Dermis microvascular lymphatic vessel endothelial cell (primary cell): ENCODE measurements around the gene LRCH3. TPM values are rescaled to one million over a fixed set of nuclear protein-coding genes. Genes with fewer than 3 reads are reported as not detected.

Source experiments
- DNase-seq, 2 donors: peaks; one replicate each; pipeline versions ENCODE4 v3.0.0 to v3.0.0-alpha.2; 2010; ENCODE audit warnings: low read depth in 2 of 2
- total RNA-seq: library from RNA; depleted of rRNA; stranded (reverse); fragments of >200 nt; gene quantifications from 2 replicates; pipeline ENCODE4 v1.2.1, GENCODE V29; 2014

The LRCH3 gene
- total RNA-seq, 1 donor from 2014 or later: 60.5 TPM

GRCh38 chr3:197791892-197792647 is 1.0 kb downstream of the LRCH3 start:
- DNase-seq: peak in 1 of 2 donors; percentile 47

GRCh38 chr3:197793247-197793646 is 2.2 kb downstream of the LRCH3 start:
- DNase-seq: peak; percentile 56 to 90

- no peak for DNase-seq
Measured at GRCh38 chr3:197794115-197794514, 3.1 kb downstream of the LRCH3 start.

- DNase-seq: no peak
Measured at GRCh38 chr3:197795200-197795599, 4.1 kb downstream of the LRCH3 start.

- no peak for DNase-seq
Measured at GRCh38 chr3:197796087-197796486, 5.0 kb downstream of the LRCH3 start.

- no peak for DNase-seq
Measured at GRCh38 chr3:197798863-197799262, 7.8 kb downstream of the LRCH3 start.

DNA sequence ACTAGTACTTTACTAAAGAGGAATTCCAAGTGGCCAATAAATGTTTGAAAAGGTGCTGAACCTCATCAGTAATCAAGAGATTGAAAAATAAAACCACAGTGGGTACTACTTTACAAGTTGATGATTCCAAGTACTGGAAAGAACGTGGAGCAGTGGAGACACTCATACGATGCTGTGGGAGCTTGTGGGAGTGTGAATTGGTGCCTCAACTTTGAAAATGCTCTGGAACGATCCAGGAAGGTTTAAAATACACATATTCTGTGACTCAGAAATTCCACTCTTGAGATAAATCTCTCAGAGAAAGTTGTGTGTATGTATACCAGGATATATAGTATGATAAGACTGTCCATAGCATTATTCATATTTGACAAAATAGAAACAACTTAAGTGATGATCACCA is 9.3 kb downstream of the LRCH3 start:
- no peak for DNase-seq

DNA sequence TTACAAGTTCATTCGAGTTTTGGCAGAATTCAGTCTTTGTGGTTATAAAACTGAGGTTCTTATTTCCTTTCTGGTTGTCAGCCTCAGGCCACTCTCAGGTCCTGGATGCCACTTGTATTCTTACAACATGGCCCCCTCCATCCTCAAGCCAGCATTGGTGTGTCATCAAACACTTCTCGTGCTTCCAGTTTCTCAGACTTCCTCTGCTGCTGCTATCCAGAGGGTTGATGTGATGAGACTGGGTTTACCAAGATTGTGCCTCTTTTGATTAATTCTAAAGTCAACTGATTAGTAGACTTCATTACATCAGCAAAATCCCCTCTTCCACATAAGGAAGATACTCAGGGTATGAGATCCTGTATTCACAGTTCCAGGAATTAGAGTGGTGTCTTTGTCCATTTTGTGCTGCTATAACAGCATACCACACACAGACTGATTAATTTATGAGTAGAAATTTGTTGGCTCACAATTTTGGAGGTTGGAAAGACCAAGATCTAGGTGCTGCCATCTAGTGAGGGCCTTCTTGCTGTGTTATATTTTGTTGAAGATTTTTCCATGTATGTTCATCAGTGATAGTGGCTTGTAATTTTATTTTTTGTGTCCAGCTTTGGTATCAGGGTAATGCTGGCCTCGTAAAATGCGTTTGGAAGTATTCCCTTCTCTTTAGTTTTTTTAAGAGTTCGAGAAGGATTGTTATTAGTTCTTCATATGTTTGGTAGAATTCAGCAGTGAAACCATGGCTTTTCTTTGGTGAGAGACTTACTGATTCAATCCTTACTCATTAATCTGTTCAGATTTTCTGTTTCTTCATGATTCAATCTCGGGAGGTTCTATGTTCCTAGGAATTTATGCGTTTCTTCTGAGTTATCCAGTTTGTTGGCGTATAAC is 11.1 kb downstream of the LRCH3 start:
- peak in 1 of 2 donors; percentile 48 for DNase-seq

DNA sequence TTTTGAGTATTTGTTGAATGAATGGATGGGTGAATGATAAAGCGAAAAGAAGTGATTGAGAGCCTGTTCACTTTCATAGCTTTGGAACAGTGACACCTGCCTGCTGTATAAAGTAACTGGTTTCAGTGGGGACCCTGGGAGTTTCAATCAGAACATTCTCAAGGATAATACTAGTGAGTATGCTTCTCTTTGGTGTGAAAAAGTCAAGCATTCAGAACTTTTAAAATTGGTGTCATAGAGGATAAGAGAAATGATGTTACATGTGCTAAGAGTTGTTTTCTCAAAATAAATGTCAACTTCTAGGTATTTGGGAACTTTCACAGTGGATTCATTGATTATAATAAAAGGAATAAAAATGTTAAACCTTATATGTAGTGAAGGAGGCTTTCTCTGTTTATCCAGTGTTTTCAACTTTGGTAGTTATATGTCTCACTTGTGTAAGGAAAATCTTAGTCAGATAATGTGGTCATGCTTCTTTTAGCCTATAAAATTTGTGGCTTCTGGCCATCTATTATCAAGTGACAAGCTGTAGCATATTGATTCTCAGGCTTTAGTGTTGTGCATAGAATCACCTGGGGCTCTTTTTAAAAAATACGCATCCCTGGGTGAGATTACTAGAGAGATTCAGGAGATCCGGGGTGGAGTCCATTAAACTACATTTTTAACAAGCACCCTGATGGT is 11.9 kb downstream of the LRCH3 start:
- DNase-seq: peak in 1 of 2 donors; percentile 30

DNA sequence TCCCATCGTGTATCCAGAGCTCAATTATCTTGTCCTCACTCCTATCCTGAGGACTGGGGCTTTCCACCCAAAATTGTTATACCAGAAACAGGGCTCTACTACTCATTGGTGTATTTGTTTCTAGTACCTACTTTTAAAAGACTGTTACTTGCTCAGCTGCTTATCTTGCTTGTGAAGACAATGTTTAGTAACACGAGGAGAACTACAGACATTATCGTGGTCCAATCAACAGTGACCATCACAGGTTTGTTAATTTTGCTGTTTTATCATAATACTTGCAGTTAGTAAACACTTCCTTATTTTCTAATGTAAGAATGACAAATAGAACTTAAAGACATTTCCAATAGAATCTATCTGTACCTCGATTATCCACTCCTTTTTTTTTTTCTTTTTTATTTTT is 13.5 kb downstream of the LRCH3 start:
- DNase-seq: no peak

DNA sequence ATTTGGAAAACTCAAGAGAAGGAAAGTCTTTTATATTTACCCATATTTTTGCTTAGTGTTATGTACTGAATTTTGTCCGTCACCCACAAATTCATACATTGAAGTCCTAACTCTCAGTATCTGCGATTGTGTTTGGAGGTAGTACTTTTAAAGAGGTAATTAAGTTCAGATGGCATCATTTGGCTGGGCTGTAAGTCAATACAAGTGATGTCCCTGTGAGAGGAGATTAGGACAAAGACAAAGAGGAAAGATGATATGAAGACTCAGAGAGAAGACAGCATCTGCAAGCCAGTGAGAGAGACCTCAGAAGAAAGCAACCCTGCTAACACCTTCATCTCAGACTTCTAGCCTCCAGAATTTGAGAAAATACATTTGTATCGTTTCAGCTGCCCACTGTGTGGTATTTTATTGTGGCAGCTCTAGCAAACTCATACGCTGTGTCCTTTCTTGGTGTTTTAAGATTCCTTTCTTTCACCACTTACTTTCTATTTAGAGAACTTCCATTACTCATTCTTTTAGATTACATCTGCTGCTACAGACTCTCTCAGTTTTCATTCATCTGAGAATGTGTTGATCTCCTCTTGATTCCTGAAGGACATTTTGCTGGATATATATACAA is 17.0 kb downstream of the LRCH3 start:
- DNase-seq: no peak

DNA sequence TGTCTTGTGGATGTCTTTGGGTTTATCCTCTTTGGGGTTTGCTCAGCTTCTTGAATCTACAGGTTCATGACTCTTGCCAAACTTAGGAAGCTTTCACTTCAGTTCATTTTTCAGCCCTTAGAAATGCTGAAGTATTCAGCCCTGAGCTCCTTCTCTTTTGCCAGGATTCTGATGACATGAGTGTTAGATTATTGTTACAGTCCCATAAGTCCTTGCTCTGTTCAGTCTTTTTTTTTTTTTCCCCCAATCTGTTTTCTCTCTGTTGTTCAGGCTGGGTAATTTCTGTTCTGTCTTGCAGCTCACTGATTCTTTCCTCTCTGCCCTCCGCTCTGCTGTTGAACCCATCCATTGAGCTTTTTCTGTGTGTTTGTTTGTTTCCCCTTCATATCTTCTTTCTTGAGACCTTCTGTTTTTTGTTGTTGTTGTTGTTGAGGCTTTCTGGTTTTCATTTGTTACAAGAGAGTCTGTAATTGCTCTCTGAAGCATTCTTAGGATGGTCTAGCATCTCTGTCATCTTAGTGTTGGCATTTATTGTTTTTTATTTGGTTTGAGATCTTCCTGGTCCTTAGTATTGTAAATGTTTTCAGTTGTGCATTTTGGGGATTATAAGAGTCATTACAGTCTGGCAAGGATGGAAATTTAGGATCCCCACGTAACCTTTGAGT is 18.4 kb downstream of the LRCH3 start:
- no peak for DNase-seq

DNA sequence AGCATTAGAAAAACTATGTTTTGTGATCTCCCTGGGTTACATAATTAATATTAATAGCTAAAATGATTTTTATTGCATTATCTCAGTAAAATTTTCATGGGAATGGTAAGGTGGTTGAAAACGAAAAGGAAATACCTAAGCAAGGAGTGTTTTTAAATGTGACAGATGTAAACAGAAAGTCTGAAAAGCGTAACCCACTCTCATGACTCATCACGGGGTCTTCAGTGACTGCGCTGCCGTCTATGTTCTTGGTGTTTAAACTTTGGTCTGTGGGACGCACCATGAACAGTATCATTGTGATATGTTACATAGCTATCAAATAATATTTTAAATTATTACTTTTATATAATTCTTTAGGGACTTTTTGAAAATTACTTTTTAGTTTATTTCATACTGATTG is 19.8 kb downstream of the LRCH3 start:
- no peak for DNase-seq

DNA sequence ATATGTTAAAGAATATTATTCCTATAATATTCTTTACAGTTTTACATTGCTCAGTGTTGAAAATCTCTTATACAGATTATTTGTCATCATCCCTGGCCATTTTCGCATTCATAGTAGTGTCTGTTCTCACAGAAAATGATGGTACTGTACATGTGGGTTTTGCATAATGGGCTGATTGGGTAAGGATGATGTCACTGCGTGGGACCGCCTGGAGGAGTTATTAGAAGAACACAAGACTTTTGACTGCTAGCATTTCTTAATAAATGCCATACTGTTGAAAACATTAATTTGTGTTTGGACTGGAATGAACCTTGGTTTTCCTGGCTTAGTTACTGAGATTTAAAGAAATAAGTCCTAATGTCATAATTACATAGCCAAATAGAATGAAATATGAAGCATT is 20.3 kb downstream of the LRCH3 start:
- no peak for DNase-seq

- DNase-seq: no peak
Measured at GRCh38 chr3:197814372-197814771, 23.3 kb downstream of the LRCH3 start.

DNA sequence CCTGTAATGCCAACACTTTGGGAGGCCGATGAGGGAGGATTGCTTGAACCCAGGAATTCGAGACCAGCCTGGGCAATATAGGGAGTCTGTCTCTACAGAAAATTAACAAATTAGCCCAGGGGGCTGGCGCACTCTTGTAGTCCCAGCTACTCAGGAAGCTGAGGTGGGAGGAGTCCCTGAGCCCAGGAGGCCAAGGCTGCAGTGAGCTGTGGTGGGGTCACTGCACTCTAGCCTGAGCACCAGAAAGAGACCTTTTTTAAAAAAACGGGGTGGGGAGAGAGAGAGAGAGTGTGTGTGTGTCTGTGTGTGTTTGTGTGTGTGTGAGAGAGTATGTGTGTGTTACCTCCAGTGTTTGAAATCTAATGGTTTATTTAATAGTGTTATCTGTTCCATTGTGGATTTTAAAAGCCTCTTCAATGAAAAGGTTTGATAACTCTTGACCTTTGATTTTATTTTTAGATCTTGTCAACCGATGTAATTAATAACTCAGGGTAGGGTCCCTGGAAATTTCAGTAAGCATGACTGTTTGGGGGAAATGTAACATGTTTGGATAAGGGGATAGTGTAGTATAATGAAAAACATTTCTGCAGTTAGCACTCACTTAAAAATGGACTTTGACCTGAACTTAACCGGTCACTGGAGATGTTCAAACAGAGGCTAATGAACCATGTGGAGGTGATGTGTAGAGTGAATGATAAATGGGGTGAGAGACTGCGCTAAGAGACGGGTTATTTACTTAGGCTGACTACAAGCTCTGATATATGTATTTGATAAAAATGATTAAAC is 29.7 kb downstream of the LRCH3 start:
- no peak for DNase-seq

GRCh38 chr3:197829397-197830045 is 38.5 kb downstream of the LRCH3 start:
- no peak for DNase-seq

- DNase-seq: no peak
Measured at GRCh38 chr3:197830308-197830966, 39.4 kb downstream of the LRCH3 start.

DNA sequence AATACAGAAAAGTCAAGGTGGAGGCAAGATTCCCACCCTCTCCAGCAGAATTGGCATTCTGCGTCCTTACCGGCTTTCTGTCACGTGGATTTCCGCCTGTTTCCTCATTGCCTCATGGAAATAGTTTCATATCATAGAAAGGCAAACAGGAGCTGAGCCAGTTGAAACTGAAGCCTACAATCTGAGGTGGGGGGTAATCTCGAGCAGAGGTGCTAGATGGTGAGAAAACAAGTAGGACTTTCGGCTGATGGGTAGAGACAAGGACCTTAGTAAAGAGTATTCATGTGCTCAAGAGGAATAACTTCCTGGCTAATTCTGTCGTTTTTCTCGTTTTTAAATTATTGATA is 39.9 kb downstream of the LRCH3 start:
- no peak for DNase-seq
